GM23338 (cell line): ENCODE data around the gene STX8.

ENCODE experiments used
- CREB1 ChIP-seq: fragments of 250-450 bp; sonication (Bioruptor Pico); IDR thresholded peaks from 2 replicates; pipeline ENCODE4 v1.5.0; 2020; ENCODE audit warnings: low read depth, mild to moderate bottlenecking, moderate library complexity
- EZH2 ChIP-seq: fragments of 200-600 bp; sonication (generic); IDR thresholded peaks from one replicate; pipeline ENCODE4 v1.8.0; 2017; ENCODE audit warnings: antibody characterized with exemption, mild to moderate bottlenecking, low read depth; ENCODE audit not compliant: unreplicated experiment
- EZH2phosphoT487 ChIP-seq: fragments of 200-600 bp; sonication (generic); IDR thresholded peaks from one replicate; pipeline ENCODE4 v1.8.1; 2018; ENCODE audit warnings: antibody characterized with exemption; ENCODE audit not compliant: unreplicated experiment
- JUNB ChIP-seq: IDR thresholded peaks from one replicate; pipeline ENCODE4 v1.6.1; 2016; ENCODE audit warnings: antibody characterized with exemption; ENCODE audit not compliant: unreplicated experiment
- NANOG ChIP-seq: IDR thresholded peaks from 2 replicates; pipeline ENCODE4 v1.6.1; 2016; ENCODE audit warnings: antibody characterized with exemption, borderline replicate concordance
- POLR2AphosphoS5 ChIP-seq: IDR thresholded peaks from 2 replicates; pipeline ENCODE4 v1.6.1; 2016; ENCODE audit warnings: antibody characterized with exemption, low read depth
- STAT1 ChIP-seq: IDR thresholded peaks from one replicate; pipeline ENCODE4 v1.6.1; 2016; ENCODE audit warnings: antibody characterized with exemption; ENCODE audit not compliant: unreplicated experiment
- ZNF331 ChIP-seq: fragments of 250-450 bp; sonication (Bioruptor Pico); IDR thresholded peaks from 2 replicates; pipeline ENCODE4 v1.5.0; 2020; ENCODE audit warnings: low read depth, mild to moderate bottlenecking, moderate library complexity
- TF ChIP-seq, protein P1 (sequence below), 2 experiments: fragments of 200-600 bp in 1 of 2; sonication (generic) in 1 of 2; conservative IDR thresholded peaks; 2 replicates each; pipeline versions ENCODE4 v1.5.1 to v1.6.1; 2016 to 2017; ENCODE audit warnings: antibody characterized with exemption in 2 of 2, low read depth in 2 of 2, mild to moderate bottlenecking in 2 of 2, moderate library complexity in 1 of 2
- TF ChIP-seq, protein P2 (sequence below): IDR thresholded peaks from one replicate; pipeline ENCODE4 v1.6.1; 2018; ENCODE audit warnings: antibody characterized with exemption; ENCODE audit not compliant: unreplicated experiment
- TF ChIP-seq, protein P3 (sequence below): IDR thresholded peaks from 2 replicates; pipeline ENCODE4 v1.6.1; 2016; ENCODE audit warnings: antibody characterized with exemption

DNA sequence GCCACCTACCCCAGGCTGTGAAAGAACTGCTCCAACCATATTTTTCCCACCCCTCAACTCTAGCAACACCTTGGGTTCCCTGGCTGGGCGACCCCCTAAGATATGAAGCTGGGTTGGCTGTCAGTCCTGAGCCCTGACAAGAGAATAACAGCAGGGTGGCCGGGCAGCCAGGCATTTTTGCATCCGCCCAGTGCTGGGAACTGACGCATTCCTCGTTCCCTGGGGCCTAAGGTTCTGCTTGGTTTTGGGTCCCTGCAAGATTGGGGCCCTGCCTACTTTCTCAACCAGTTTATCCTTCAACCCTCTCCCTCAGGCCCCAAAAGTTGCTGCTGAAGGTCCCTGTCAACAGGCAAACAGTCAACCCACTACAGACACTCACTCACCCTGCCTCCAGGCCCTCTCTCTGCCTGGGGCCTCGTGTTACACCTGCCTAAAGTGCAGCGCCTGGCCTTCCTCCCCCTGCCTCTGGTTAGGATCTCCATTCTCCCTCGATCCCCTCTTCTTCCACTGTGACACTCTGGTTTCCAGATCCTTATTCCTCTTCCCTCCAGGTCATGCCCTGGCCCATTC is 151.5 kb downstream of the STX8 start:
- TF ChIP-seq POLR2AphosphoS5 (no peak), EZH2phosphoT487 (no peak), NANOG (no peak), EZH2 (no peak), JUNB (no peak), ZNF331 (CRISPR knock-in tag) (no peak; the same call in 1 of the 2 replicates), CREB1 (CRISPR knock-in tag) (no peak), STAT1 (no peak)
- TF ChIP-seq, protein P1, sequence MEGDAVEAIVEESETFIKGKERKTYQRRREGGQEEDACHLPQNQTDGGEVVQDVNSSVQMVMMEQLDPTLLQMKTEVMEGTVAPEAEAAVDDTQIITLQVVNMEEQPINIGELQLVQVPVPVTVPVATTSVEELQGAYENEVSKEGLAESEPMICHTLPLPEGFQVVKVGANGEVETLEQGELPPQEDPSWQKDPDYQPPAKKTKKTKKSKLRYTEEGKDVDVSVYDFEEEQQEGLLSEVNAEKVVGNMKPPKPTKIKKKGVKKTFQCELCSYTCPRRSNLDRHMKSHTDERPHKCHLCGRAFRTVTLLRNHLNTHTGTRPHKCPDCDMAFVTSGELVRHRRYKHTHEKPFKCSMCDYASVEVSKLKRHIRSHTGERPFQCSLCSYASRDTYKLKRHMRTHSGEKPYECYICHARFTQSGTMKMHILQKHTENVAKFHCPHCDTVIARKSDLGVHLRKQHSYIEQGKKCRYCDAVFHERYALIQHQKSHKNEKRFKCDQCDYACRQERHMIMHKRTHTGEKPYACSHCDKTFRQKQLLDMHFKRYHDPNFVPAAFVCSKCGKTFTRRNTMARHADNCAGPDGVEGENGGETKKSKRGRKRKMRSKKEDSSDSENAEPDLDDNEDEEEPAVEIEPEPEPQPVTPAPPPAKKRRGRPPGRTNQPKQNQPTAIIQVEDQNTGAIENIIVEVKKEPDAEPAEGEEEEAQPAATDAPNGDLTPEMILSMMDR (conservative IDR thresholded peaks at IDR 0.05; ENCODE audit: low read depth in 2 of 2) = no peak
- TF ChIP-seq, protein P2, sequence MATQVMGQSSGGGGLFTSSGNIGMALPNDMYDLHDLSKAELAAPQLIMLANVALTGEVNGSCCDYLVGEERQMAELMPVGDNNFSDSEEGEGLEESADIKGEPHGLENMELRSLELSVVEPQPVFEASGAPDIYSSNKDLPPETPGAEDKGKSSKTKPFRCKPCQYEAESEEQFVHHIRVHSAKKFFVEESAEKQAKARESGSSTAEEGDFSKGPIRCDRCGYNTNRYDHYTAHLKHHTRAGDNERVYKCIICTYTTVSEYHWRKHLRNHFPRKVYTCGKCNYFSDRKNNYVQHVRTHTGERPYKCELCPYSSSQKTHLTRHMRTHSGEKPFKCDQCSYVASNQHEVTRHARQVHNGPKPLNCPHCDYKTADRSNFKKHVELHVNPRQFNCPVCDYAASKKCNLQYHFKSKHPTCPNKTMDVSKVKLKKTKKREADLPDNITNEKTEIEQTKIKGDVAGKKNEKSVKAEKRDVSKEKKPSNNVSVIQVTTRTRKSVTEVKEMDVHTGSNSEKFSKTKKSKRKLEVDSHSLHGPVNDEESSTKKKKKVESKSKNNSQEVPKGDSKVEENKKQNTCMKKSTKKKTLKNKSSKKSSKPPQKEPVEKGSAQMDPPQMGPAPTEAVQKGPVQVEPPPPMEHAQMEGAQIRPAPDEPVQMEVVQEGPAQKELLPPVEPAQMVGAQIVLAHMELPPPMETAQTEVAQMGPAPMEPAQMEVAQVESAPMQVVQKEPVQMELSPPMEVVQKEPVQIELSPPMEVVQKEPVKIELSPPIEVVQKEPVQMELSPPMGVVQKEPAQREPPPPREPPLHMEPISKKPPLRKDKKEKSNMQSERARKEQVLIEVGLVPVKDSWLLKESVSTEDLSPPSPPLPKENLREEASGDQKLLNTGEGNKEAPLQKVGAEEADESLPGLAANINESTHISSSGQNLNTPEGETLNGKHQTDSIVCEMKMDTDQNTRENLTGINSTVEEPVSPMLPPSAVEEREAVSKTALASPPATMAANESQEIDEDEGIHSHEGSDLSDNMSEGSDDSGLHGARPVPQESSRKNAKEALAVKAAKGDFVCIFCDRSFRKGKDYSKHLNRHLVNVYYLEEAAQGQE = no peak
- TF ChIP-seq, protein P3, sequence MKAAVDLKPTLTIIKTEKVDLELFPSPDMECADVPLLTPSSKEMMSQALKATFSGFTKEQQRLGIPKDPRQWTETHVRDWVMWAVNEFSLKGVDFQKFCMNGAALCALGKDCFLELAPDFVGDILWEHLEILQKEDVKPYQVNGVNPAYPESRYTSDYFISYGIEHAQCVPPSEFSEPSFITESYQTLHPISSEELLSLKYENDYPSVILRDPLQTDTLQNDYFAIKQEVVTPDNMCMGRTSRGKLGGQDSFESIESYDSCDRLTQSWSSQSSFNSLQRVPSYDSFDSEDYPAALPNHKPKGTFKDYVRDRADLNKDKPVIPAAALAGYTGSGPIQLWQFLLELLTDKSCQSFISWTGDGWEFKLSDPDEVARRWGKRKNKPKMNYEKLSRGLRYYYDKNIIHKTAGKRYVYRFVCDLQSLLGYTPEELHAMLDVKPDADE = no peak
